ENCODE data around the gene SLC6A14. TPM values are rescaled to one million over a fixed set of nuclear protein-coding genes. Genes with fewer than 3 reads are reported as not detected.

Gene SLC6A14
- total RNA-seq, 6 experiments from 2014 or later: not detected

DNA sequence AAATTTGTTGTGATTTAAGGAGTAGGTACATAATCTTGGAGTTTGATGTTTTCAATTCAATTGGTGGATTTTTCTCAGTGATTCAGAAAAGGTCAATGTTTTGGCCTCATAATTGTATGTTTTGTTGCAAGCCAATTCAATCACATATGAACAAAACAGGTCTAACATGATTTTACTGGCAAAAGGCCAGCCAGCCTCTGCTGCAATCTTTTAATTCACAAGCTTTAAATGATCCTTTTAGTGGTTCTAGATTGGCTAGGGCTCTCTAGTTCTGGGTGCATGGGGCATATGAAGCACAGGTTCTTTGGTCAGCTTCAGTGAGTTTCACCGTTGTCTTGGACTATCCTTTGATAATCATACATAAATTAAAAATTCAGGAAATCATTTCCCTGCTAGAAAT is 19.2 kb upstream of the SLC6A14 start:
- TF ChIP-seq, protein P1, sequence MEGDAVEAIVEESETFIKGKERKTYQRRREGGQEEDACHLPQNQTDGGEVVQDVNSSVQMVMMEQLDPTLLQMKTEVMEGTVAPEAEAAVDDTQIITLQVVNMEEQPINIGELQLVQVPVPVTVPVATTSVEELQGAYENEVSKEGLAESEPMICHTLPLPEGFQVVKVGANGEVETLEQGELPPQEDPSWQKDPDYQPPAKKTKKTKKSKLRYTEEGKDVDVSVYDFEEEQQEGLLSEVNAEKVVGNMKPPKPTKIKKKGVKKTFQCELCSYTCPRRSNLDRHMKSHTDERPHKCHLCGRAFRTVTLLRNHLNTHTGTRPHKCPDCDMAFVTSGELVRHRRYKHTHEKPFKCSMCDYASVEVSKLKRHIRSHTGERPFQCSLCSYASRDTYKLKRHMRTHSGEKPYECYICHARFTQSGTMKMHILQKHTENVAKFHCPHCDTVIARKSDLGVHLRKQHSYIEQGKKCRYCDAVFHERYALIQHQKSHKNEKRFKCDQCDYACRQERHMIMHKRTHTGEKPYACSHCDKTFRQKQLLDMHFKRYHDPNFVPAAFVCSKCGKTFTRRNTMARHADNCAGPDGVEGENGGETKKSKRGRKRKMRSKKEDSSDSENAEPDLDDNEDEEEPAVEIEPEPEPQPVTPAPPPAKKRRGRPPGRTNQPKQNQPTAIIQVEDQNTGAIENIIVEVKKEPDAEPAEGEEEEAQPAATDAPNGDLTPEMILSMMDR (IDR thresholded peaks at IDR 0.05): no peak
- Mint-ChIP-seq H3K9me3 (no peaks in the 10 kb centered on the region), H3K36me3 (ENCODE audit: low read depth) (no peaks in the 10 kb centered on the region), H3K4me3 (no peak overlapping the region), H3K4me1 (ENCODE audit: low read depth) (no peaks in the 10 kb centered on the region), H3K27me3 (ENCODE audit: insufficient read depth) (no peaks in the 10 kb centered on the region), H3K27ac (no peak overlapping the region)
- no peak for DNase-seq

DNA sequence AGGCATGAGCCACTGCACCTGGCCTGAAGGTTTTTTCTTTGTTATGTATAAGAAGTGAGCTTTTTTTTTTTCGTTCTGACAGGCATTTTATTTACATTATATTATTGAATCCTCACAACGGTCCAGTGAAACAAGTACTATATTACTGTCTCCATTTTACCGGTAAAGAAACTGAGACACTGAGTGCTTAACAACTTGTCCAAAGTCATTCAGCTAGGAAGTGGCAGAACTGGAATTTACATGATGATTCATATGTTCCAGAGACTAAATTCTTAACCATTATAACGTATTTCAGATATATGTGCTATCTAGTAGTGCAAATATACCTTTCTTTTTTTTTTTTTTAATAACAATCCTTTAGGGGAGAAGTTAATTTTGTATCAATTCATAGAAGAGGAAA is 18.4 kb upstream of the SLC6A14 start:
- Mint-ChIP-seq H3K36me3 (ENCODE audit: low read depth) (no peaks in the 10 kb centered on the region), H3K9me3 (no peaks in the 10 kb centered on the region), H3K4me1 (ENCODE audit: low read depth) (no peaks in the 10 kb centered on the region), H3K27me3 (ENCODE audit: insufficient read depth) (no peaks in the 10 kb centered on the region), H3K27ac (no peak overlapping the region), H3K4me3 (no peak overlapping the region)
- no peak for DNase-seq
- TF ChIP-seq, protein P1 (IDR thresholded peaks at IDR 0.05): no peak

DNA sequence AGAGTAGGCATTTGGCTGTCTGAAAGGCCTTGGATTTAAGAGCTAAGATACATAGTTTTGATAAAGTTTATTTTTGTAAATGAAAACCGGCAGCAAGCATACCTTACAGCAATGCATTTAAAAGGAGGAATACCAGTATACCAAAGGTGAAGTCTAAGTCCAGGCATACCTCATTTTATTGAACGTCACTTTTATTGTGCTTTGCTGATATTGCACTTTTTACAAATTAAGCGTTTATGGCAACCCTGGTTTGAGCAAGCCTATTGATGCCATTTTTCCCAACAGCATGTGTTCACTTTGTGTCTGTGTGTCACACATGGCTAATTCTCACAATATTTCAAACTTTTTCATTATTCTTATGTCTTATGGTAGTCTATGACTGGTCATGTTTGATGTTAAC is 8.4 kb upstream of the SLC6A14 start:
- no peak for DNase-seq
- Mint-ChIP-seq H3K4me3 (no peak overlapping the region), H3K4me1 (ENCODE audit: low read depth) (no peaks in the 10 kb centered on the region), H3K9me3 (no peaks in the 10 kb centered on the region; the same call in 1 of the 2 replicates), H3K27ac (no peak overlapping the region), H3K36me3 (ENCODE audit: low read depth) (no peaks in the 10 kb centered on the region), H3K27me3 (ENCODE audit: insufficient read depth) (no peaks in the 10 kb centered on the region; the same call in 1 of the 2 replicates)
- TF ChIP-seq, protein P1 (IDR thresholded peaks at IDR 0.05): no peak

DNA sequence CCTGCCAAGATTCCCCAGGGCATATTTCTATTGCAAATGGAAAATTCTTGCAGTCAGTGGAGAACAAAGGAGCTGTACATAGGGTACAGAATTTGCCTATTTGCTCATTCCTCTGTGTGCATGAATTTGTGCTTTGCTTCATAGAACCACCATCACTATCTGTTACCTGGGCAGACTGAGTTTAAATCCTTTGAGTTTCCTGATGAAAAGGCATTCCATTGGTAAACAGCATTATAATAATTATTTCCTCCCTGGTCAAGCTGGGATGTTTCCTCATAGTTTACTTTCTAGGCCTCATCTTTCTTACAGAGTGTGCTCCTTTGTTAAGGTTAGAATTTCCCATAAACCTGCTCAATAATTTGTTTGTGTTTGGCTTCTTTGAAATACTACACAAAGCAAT is 809 bp upstream of the SLC6A14 start:
- TF ChIP-seq, protein P1 (IDR thresholded peaks at IDR 0.05): no peak
- no peaks in the 10 kb centered on the region for H3K27me3 Mint-ChIP-seq (ENCODE audit: insufficient read depth)
- H3K9me3 Mint-ChIP-seq: peaks cover 17% of the 10 kb centered on the region; the same call in 1 of the 2 replicates
- no peak for DNase-seq
- no peaks in the 10 kb centered on the region for H3K36me3 Mint-ChIP-seq (ENCODE audit: low read depth)
- H3K4me3 Mint-ChIP-seq: no peak overlapping the region
- H3K27ac Mint-ChIP-seq: no peak overlapping the region
- H3K4me1 Mint-ChIP-seq (ENCODE audit: low read depth): no peaks in the 10 kb centered on the region

DNA sequence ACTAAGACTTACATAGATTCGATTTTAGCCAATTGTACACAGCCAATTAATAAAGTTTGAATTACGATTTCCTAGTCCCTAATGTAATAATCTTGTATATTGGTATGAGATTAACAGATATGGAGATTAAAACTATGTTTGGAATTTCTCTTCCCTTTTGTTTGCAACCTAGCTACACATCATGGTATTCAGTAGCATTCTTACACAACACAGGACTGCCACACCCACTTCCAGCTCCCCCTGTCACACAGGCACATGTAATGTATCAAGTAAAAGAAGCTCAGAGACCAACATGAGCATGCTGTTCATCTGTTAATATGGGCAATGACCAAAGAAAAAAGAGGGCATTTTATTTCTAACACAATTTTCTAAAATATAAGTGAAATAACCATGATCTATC is 12.8 kb downstream of the SLC6A14 start:
- no peak overlapping the region for H3K27ac Mint-ChIP-seq
- no peaks in the 10 kb centered on the region for H3K4me1 Mint-ChIP-seq (ENCODE audit: low read depth)
- H3K4me3 Mint-ChIP-seq: no peak overlapping the region
- H3K36me3 Mint-ChIP-seq (ENCODE audit: low read depth): no peaks in the 10 kb centered on the region
- H3K9me3 Mint-ChIP-seq: no peaks in the 10 kb centered on the region
- no peak for DNase-seq
- H3K27me3 Mint-ChIP-seq (ENCODE audit: insufficient read depth): no peaks in the 10 kb centered on the region
- TF ChIP-seq, protein P1 (IDR thresholded peaks at IDR 0.05): no peak

DNA sequence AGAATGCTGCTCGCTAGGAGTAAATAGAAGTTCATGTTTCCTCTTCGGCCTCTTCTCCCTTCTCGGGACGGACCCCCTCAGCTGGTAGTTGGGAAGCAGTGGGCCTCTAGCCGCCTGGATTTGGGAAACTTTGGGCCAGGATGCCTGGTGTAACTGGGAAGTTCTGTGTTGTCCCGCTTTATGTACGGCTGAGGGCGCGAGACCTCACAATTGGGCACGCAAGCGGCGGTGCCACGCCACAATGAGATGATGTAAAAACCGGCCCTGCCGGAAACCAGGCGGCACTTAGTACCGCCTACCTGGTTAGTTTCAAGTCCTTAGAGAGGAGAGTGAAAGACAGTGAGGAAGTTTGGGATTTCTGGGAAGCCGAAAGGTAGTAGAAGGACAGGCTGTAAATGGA is 26.4 kb downstream of the SLC6A14 start, which contains the start of gene CT83:
TSS of gene CT83 (minus strand) at position 155 of the 400 bp plus-strand sequence. CDS start at position 35, 120 bp downstream.
- no peaks in the 10 kb centered on the region for H3K4me1 Mint-ChIP-seq (ENCODE audit: low read depth)
- H3K27ac Mint-ChIP-seq: no peak within 1 kb of the TSS
- H3K27me3 Mint-ChIP-seq (ENCODE audit: insufficient read depth): no peaks in the 10 kb centered on the region
- no peak within 1 kb of the TSS for H3K4me3 Mint-ChIP-seq
- H3K9me3 Mint-ChIP-seq: no peaks in the 10 kb centered on the region; the same call in 1 of the 2 replicates
- H3K36me3 Mint-ChIP-seq (ENCODE audit: low read depth): no peaks in the 10 kb centered on the region
- no peak for DNase-seq
- TF ChIP-seq, protein P1 (IDR thresholded peaks at IDR 0.05): no peak

Data from HFFc6 (cell line).